Loucy (cell line): ENCODE data around the gene SGK2.
"Not testable (repeated sequence)": the region's sequence is repeated elsewhere in the genome, so short reads cannot be mapped to it uniquely, and the experiment has no call there.

Experiments
- H2AFZ ChIP-seq: fragments of 200-600 bp; sonication (generic); 2 replicates; pipeline ENCODE4 v1.6.0; 2016; ENCODE audit warnings: antibody characterized with exemption, mild to moderate bottlenecking, low read length, moderate library complexity
- H3F3A ChIP-seq: fragments of 200-600 bp; 2 replicates; pipeline ENCODE4 v1.6.0; 2016; ENCODE audit warnings: antibody characterized with exemption, low read depth, mild to moderate bottlenecking
- H3K27me3 ChIP-seq: fragments of 200-600 bp; sonication (generic); 2 replicates; pipeline ENCODE4 v1.6.1; 2014; ENCODE audit warnings: low read length, mild to moderate bottlenecking; ENCODE audit not compliant: insufficient read depth, poor library complexity, severe bottlenecking
- H3K36me3 ChIP-seq: fragments of 200-600 bp; sonication (generic); 2 replicates; pipeline ENCODE4 v1.6.1; 2016; ENCODE audit warnings: low read length; ENCODE audit not compliant: insufficient read depth
- H3K4me1 ChIP-seq: fragments of 200-600 bp; sonication (generic); 2 replicates; pipeline ENCODE4 v1.5.1; 2014; ENCODE audit warnings: low read length, mild to moderate bottlenecking; ENCODE audit not compliant: insufficient read depth, poor library complexity, severe bottlenecking
- H3K4me2 ChIP-seq: fragments of 200-600 bp; sonication (generic); 2 replicates; pipeline ENCODE4 v1.6.0; 2014; ENCODE audit warnings: antibody characterized with exemption, low read length, low read depth, mild to moderate bottlenecking; ENCODE audit not compliant: poor library complexity, severe bottlenecking
- H3K4me3 ChIP-seq: fragments of 200-600 bp; sonication (generic); 2 replicates; pipeline ENCODE4 v1.5.1; 2014; ENCODE audit warnings: low read length, mild to moderate bottlenecking, mixed read lengths; ENCODE audit not compliant: poor library complexity, severe bottlenecking
- H3K79me2 ChIP-seq: fragments of 200-600 bp; sonication (generic); 2 replicates; pipeline ENCODE4 v1.6.1; 2014; ENCODE audit warnings: low read length; ENCODE audit not compliant: insufficient read depth
- H3K9ac ChIP-seq: fragments of 200-600 bp; sonication (generic); 2 replicates; pipeline ENCODE4 v1.6.0; 2014; ENCODE audit warnings: mild to moderate bottlenecking, low read depth, low read length, moderate library complexity; ENCODE audit not compliant: poor library complexity, severe bottlenecking
- H3K9me2 ChIP-seq: fragments of 200-600 bp; sonication (generic); replicated peaks from 2 replicates; pipeline ENCODE4 v1.6.1; 2016; ENCODE audit warnings: low read depth, low read length, mixed read lengths
- H3K9me3 ChIP-seq: fragments of 200-600 bp; sonication (generic); 2 replicates; pipeline ENCODE4 v1.6.1; 2014; ENCODE audit warnings: mild to moderate bottlenecking, antibody characterized with exemption, low read length, low read depth; ENCODE audit not compliant: insufficient read depth
- H4K20me1 ChIP-seq: fragments of 200-600 bp; sonication (generic); 2 replicates; pipeline ENCODE4 v1.6.0; 2014; ENCODE audit warnings: antibody characterized with exemption, low read length, mild to moderate bottlenecking; ENCODE audit not compliant: insufficient read depth, poor library complexity, severe bottlenecking
- CTCF ChIP-seq: fragments of 200-600 bp; sonication (generic); conservative IDR thresholded peaks from 2 replicates; pipeline ENCODE4 v1.5.1; 2014; ENCODE audit warnings: mild to moderate bottlenecking, antibody characterized with exemption, low read length
- EZH2phosphoT487 ChIP-seq: fragments of 200-600 bp; IDR thresholded peaks from 2 replicates; pipeline ENCODE4 v1.6.1; 2018; ENCODE audit warnings: antibody characterized with exemption, mild to moderate bottlenecking, moderate library complexity, borderline replicate concordance

SGK2 gene

GRCh38 chr20:43605715-43606114, 46.9 kb downstream of the SGK2 start:
- Histone ChIP-seq H3K4me1 (no peaks in the 10 kb centered on the region), H3K4me3 (no peak overlapping the region), H3K36me3 (peaks cover 18% of the 10 kb centered on the region), H4K20me1 (no peaks in the 10 kb centered on the region), H3K4me2 (no peak overlapping the region), H3F3A (no peaks in the 10 kb centered on the region), H2AFZ (no peak overlapping the region), H3K27me3 (no peaks in the 10 kb centered on the region), H3K9me2 (no peaks in the 10 kb centered on the region), H3K9me3 (no peaks in the 10 kb centered on the region), H3K9ac (no peak overlapping the region), H3K79me2 (no peaks in the 10 kb centered on the region)
- no peak for TF ChIP-seq EZH2phosphoT487
- TF ChIP-seq CTCF: no peak

GRCh38 chr20:43607278-43607677, 48.5 kb downstream of the SGK2 start:
- not testable (repeated sequence) for H3K4me2 ChIP-seq, H3K9ac ChIP-seq, H3F3A ChIP-seq, H3K27me3 ChIP-seq, H3K4me1 ChIP-seq, H3K9me2 ChIP-seq, H3K4me3 ChIP-seq, H4K20me1 ChIP-seq, H3K79me2 ChIP-seq, H3K9me3 ChIP-seq, H2AFZ ChIP-seq
- H3K36me3 ChIP-seq: peaks cover 18% of the 10 kb centered on the region

GRCh38 chr20:43631598-43631997, 72.8 kb downstream of the SGK2 start:
- TF ChIP-seq EZH2phosphoT487: no peak
- TF ChIP-seq CTCF: no peak
- no peaks in the 10 kb centered on the region for H4K20me1 ChIP-seq
- no peak overlapping the region for H3K4me3 ChIP-seq
- H3K79me2 ChIP-seq: no peaks in the 10 kb centered on the region
- H3K9me2 ChIP-seq: no peaks in the 10 kb centered on the region
- H3K9ac ChIP-seq: no peak overlapping the region
- no peak overlapping the region for H2AFZ ChIP-seq
- no peaks in the 10 kb centered on the region for H3K4me1 ChIP-seq
- no peak overlapping the region for H3K4me2 ChIP-seq
- H3K36me3 ChIP-seq: peaks cover 10% of the 10 kb centered on the region; the same call in 1 of the 2 replicates
- no peaks in the 10 kb centered on the region for H3K27me3 ChIP-seq
- no peaks in the 10 kb centered on the region for H3F3A ChIP-seq
- H3K9me3 ChIP-seq: no peaks in the 10 kb centered on the region
